Adrenal gland (tissue), 12 donors: ENCODE data around the gene KCTD17. TPM values are rescaled to one million over a fixed set of nuclear protein-coding genes. Genes with fewer than 3 reads are reported as not detected.

Source experiments
- DNase-seq, 7 donors: peaks; one replicate each; pipeline ENCODE4 v3.0.0-alpha.2; 2019 to 2020
- H3K27ac ChIP-seq, 5 donors: fragments of 200-600 bp; sonication (generic) in 4 of 5; 1 replicate in 3 of 5; 2 replicates in 2 of 5; pipeline versions ENCODE4 v1.5.1 to v1.8.0; 2016 to 2020; ENCODE audit warnings: mild to moderate bottlenecking in 1 of 5
- H3K27me3 ChIP-seq: fragments of 200-600 bp; 2 replicates; pipeline ENCODE4 v1.8.0; 2021
- H3K36me3 ChIP-seq, 2 donors: fragments of 200-600 bp; replicated peaks in 1 of 2; 1 replicate in 1 of 2; 2 replicates in 1 of 2; pipeline versions ENCODE4 v1.5.1 to v1.8.0; 2018 to 2022
- H3K4me1 ChIP-seq, 2 donors: fragments of 200-600 bp; replicated peaks in 1 of 2; 1 replicate in 1 of 2; 2 replicates in 1 of 2; pipeline versions ENCODE4 v1.5.1 to v1.8.0; 2018 to 2021
- H3K4me3 ChIP-seq, 4 donors: fragments of 200-600 bp; sonication (generic) in 3 of 4; one replicate each; pipeline ENCODE4 v1.5.1; 2016 to 2018
- H3K9me3 ChIP-seq, 3 donors: fragments of 200-600 bp; sonication (generic) in 1 of 3; replicated peaks in 1 of 3; 1 replicate in 2 of 3; 2 replicates in 1 of 3; pipeline versions ENCODE4 v1.5.1 to v1.8.0; 2016 to 2021
- CTCF ChIP-seq, 6 experiments: fragments of 450-650 bp in 4 of 6; fragments of 200-600 bp in 2 of 6; sonication (generic) in 1 of 6; IDR thresholded peaks; 1 replicate in 5 of 6; 2 replicates in 1 of 6; pipeline versions ENCODE4 v1.5.1 to v1.8.0; 2016 to 2021; ENCODE audit warnings: antibody characterized with exemption in 6 of 6, mild to moderate bottlenecking in 2 of 6, moderate library complexity in 1 of 6
- POLR2A ChIP-seq, 2 donors: fragments of 450-650 bp; IDR thresholded peaks; one replicate each; pipeline ENCODE4 v1.6.1; 2017; ENCODE audit warnings: antibody characterized with exemption in 2 of 2, mild to moderate bottlenecking in 2 of 2, moderate library complexity in 1 of 2
- WGBS, 4 donors: extraction: QIAGEN DNeasy Blood & Tissue Kit in 2 of 4; methylation state at CpG; one replicate each; pipeline versions ENCODE4 v1.1.5 to v1.1.7; 2013 to 2017; 5-methylcytosine and 5-hydroxymethylcytosine counted together
- intact Hi-C, 2 donors: fragments of 100-400 bp; cut with DNase I; formaldehyde crosslinking; loops; one replicate each; pipeline versions ENCODE4 v1.14.1 to v1.15.0; 2022 to 2023
- polyA plus RNA-seq, 3 donors: library from polyadenylated mRNA; stranded (reverse); fragments of 200-250 nt in 2 of 3; fragments of 350-450 nt in 1 of 3; fragmentation: Illumina TruSeq in 1 of 3; extraction: RNeasy Lipid Tissue Mini Kit (QIAGEN cat#74804) in 1 of 3; gene quantifications; one replicate each; pipeline ENCODE4 v1.2.3, GENCODE V29; 2013 to 2014
- total RNA-seq, 9 donors: library from RNA; depleted of rRNA in 4 of 9; stranded (reverse); fragments of >200 nt in 4 of 9; fragments of 120-200 nt in 1 of 9; fragmentation: NEBNext Ultra II Directional in 1 of 9; extraction: Animal tissue kit (Norgen Biotek cat#: 25700) in 1 of 9; gene quantifications; one replicate each; pipeline versions ENCODE4 v1.1.0 to v1.2.4, GENCODE V29; 2013 to 2023
- donor health status: healthy with polysubstance abuse.
- donor health status: Bipolar disorder and iron deficiency.
- donor health status: DM: yes; HTN: yes; CAD: no.
- donor health status: DM: no; HTN: no; CAD: no.
- donor health status: DM: no; HTN: no; CAD: no.
- donor health status: DM: yes; HTN: yes; CAD: no.

The KCTD17 gene
- total and polyA plus RNA-seq, 12 donors: 10.0 to 71.5 (median 27.0) TPM

GRCh38 chr22:37027556-37027955, 24.0 kb upstream of the KCTD17 start:
- Histone ChIP-seq H3K4me3 (no peak overlapping the region), H3K36me3 (peaks cover 0 to 47% of the 10 kb centered on the region in 2 donors), H3K27me3 (no peaks in the 10 kb centered on the region), H3K27ac (no peak overlapping the region), H3K9me3 (no peaks in the 10 kb centered on the region), H3K4me1 (peaks cover 17 to 31% of the 10 kb centered on the region in 2 donors)
- WGBS, 4 donors: 83 to 92% (median 86%) methylated on average over 7 of the region's 7 CpGs
- no peak for DNase-seq
- intact Hi-C loops: no loop called here
- no peak for TF ChIP-seq CTCF (IDR thresholded peaks at IDR 0.05)
- TF ChIP-seq POLR2A (IDR thresholded peaks at IDR 0.05): no peak

DNA sequence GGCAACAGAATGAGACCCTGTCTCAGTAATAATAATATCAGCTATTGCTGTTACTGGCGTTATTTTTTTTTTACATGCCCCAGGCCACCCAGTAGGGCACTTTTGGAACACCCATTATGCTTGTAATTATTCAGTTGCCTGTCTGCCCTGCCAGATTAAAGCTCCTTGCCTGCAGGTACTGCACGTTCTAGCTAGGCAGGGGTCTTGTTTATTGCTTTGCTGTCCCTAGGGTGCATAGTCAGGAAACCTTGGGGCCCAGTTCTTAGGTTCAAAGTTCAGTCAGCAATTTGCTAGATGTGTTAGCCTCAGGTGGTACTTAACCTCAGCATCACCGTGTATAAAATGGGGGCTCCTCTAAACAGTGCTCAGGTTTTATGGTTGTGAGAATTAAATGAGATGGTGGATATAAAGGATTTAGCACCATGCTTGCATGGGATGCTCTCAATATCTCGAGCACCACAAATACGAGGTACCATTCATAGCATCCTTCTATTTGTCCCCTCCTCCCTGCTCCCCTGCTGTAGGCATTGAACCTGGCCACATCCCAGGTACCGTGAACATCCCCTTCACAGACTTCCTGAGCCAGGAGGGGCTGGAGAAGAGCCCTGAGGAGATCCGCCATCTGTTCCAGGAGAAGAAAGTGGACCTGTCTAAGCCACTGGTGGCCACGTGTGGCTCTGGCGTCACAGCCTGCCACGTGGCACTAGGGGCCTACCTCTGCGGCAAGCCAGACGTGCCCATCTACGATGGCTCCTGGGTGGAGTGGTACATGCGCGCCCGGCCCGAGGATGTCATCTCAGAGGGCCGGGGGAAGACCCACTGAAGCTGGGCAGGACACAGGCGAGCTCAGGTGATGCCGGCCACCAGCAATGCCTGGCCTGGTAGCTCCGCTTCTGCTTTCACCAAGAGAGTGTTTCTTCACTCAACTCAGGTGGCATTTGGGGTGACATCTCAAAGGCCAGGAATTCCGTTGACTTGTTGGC, 22.6 kb upstream of the KCTD17 start:
- 93 to 95% (median 94%) methylated on average over 19 to 22 of the region's 22 CpGs for WGBS, 4 donors
- Histone ChIP-seq H3K36me3 (peaks cover 0 to 47% of the 10 kb centered on the region in 2 donors), H3K27me3 (no peaks in the 10 kb centered on the region), H3K27ac (no peak overlapping the region), H3K4me3 (no peak overlapping the region), H3K9me3 (no peaks in the 10 kb centered on the region), H3K4me1 (peaks cover 15 to 23% of the 10 kb centered on the region in 2 donors)
- intact Hi-C loops: no loop called here
- TF ChIP-seq CTCF (IDR thresholded peaks at IDR 0.05) (no peak), POLR2A (IDR thresholded peaks at IDR 0.05) (no peak)
- no peak for DNase-seq

GRCh38 chr22:37030560-37031281, 20.8 kb upstream of the KCTD17 start:
- no peak for TF ChIP-seq POLR2A (IDR thresholded peaks at IDR 0.05)
- TF ChIP-seq CTCF (IDR thresholded peaks at IDR 0.05): no peak
- Histone ChIP-seq H3K27ac (no peak overlapping the region), H3K27me3 (no peaks in the 10 kb centered on the region), H3K4me3 (no peak overlapping the region), H3K9me3 (no peaks in the 10 kb centered on the region), H3K36me3 (peaks cover 0 to 39% of the 10 kb centered on the region in 2 donors), H3K4me1 (peaks cover 3 to 8% of the 10 kb centered on the region in 2 donors)
- 74 to 84% (median 77%) methylated on average over 10 to 14 of the region's 14 CpGs for WGBS, 4 donors
- DNase-seq: no peak
- intact Hi-C loops: no loop called here

- peaks cover 3 to 6% of the 10 kb centered on the region in 2 donors for H3K4me1 ChIP-seq
- TF ChIP-seq CTCF (IDR thresholded peaks at IDR 0.05) (no peak), POLR2A (IDR thresholded peaks at IDR 0.05) (no peak)
- H3K27ac ChIP-seq: peak overlapping the region in 1 of 5 donors; percentile 9
- H3K27me3 ChIP-seq: no peaks in the 10 kb centered on the region
- H3K36me3 ChIP-seq: peaks cover 0 to 25% of the 10 kb centered on the region in 2 donors
- H3K9me3 ChIP-seq: no peaks in the 10 kb centered on the region
- intact Hi-C loops: no loop called here
- DNase-seq: no peak
- 26 to 41% (median 37%) methylated on average over 2 of the region's 2 CpGs for WGBS, 4 donors
- H3K4me3 ChIP-seq: no peak overlapping the region
Observed at GRCh38 chr22:37032134-37032534, 19.4 kb upstream of the KCTD17 start.
